CD4-positive, alpha-beta T cell treated with Interleukin-21 for 1 hour (primary cell): ENCODE results near the gene BCL2L13.
"Not testable (repeated sequence)": the region's sequence is repeated elsewhere in the genome, so short reads cannot be mapped to it uniquely, and the experiment has no call there.

Experiments
- DNase-seq: peaks from one replicate; pipeline ENCODE4 v3.0.0-alpha.2; 2020

BCL2L13 gene

DNA sequence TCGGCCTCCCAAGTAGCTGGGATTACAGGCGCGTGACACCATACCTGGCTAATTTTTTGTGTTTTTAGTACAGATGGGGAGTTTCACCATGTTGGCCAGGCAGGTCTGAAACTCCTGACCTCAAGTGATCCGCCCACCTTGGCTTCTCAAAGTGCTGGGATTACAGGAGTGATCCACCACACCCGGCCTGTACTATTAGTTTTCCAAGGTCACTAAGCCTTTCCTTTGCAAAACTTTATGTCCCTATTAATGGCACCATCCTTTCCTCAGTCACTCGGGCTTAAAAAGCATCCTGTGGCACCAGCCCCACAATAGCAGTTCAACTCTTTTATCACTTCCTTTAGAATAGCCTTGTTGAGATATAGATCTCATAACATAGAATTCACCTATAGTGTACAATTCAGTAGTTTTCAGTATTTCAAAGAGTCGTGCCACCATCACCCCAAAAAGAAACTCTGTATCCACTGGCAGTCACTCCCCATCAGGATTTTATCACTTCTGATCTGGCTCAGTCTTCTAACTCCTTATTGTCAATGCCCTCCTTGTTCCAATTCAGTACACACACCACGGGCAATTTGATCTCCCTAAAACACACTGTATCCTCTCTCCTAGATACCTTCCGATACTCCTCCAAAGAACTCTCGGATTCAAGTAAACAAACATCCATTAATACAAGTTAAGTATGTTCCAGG lies 921 bp upstream of the BCL2L13 start:
- no peak for DNase-seq

DNA sequence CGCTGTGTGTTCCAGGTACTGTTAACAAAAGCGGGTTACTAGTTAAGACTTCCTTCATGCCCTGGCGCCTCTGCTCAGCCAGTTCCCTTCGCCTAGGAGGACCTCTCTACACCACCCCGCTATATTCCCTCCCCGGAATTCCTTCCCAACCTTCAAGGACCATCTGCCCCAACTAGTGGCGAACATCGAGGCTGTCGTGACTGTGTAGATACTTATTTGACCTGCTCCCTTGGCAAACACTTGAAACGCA lies 450 bp upstream of the BCL2L13 start:
- DNase-seq: no peak

DNA sequence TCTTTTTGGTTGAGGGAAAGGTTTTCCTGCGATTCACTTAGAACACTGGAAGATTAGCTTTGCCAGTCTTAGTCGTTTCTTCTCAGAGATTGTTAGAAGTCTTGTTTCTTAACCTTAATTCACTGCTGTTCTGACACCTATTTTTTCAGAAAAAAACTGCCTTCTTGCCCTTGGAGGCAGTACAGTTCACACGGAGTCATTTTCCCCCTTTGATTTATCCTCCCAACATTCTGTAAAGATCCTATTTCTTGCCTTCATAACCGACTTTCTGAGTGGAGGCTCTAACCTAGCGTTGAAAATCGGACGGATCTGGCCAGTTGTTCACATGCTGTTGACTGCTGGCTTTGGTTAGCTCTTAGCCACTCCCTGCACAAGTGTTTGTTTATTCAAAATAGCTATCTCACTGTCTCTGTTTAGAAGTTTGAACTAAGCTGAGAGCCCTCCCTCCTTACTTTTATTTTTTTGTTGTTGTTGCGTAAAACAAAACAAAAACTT lies 737 bp downstream of the BCL2L13 start:
- DNase-seq: peak; percentile 47

DNA sequence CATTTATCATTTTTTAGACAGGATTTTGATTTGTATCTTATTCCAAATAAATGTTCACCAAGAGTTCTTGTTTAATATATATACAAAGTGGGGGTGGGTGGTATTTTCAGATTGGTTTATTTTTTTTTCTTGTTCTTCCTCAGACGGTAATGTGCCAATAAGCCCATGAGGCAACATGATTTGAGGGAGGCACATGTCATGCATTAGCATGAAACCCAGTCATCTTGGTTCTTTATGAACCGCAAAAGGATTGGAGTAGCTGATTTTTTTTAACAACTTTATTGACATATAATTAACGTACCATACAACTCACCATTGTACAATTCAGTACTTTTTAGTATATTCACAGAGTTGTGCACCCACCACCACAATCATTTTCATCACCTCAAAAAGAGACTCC lies 2.7 kb downstream of the BCL2L13 start:
- no peak for DNase-seq

DNA sequence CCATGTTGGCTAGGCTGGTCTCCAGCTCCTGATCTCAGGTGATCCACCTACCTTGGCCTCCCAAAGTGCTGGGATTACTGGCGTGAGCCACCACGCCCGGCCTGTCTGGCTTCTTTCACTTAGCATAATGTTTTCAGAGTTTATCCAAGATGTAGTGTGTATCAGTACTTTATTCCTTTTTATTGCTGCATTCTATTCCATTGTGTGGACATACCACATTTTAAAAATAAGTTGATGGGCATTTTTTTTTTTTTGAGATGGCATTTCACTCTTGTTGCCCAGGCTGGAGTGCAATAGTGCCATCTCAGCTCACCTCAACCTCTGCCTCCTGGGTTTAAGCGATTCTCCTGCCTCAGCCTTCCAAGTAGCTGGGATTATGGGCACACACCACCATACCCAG lies 3.8 kb downstream of the BCL2L13 start:
- not testable (repeated sequence) for DNase-seq

DNA sequence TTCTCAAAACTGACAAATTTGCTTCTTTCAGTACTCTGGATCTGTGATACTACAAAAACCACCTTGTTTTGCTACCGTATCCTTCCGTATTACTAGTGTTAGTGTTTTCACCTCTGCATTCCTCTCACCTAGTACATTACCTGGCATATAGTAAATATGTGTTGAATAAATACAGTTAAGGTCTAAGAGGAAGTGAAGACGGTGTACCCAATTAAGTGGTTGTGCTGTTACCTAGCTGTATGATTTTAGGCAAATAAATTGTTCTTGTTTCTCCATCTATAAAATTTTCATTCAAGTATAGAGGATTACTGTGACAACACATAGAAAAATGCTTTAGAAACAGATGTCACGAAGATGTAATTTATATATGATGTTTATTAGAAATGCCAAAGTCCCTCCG lies 8.9 kb downstream of the BCL2L13 start:
- DNase-seq: no peak

DNA sequence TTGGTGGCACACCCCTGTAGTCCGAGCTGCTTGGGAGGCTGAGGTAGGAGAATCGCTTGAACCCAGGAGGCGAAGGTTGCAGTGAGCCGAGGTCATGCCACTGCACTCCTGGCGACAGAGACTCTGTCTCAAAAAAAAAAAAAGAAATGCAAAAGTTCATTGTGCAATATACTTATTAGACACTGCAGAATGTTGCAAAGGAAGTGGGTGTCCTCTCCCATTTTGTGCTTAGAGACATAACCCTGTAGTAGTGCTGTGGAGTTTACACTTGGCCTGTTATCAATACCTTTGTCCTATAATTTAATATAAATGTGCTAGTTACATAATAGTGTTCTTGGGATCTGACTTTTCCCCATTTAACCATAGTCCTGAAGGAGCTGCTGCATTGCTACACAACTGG lies 9.4 kb downstream of the BCL2L13 start:
- DNase-seq: no peak

DNA sequence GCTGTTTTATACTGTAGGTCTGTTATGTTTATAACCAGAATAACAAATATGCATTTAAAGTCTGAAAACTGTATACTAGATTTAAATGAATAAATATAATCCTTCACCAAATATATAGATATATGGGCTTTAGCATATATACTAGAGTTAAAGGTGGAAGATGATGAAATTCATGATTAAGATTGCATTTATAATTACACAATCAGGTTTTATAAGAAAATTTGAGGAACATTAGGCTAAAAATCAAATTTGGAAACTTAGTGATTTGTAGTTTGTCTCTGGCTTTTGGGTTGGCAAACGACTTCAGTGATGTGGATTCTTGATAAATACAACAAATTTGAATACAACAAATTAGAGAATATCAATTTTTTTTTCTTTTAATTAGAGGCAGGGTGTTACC lies 10.0 kb downstream of the BCL2L13 start:
- DNase-seq: no peak

DNA sequence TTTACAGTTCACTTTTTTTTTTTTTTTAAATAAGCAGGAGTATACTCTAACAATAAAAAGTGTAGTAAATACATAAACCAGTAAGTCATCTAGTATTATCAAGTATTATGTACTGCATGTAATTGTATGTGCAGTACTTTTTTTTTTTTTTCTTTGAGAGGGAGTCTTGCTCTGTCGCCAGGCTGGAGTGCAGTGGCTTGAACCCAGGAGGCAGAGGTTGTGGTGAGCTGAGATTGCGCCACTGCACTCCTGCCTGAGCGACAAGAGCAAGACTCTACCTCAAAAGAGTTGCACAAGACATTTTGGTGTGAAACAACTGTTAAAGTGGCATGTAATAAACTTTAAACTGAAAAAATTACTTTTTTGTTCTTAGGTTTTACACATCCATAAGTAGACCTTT lies 16.7 kb downstream of the BCL2L13 start:
- DNase-seq: no peak

DNA sequence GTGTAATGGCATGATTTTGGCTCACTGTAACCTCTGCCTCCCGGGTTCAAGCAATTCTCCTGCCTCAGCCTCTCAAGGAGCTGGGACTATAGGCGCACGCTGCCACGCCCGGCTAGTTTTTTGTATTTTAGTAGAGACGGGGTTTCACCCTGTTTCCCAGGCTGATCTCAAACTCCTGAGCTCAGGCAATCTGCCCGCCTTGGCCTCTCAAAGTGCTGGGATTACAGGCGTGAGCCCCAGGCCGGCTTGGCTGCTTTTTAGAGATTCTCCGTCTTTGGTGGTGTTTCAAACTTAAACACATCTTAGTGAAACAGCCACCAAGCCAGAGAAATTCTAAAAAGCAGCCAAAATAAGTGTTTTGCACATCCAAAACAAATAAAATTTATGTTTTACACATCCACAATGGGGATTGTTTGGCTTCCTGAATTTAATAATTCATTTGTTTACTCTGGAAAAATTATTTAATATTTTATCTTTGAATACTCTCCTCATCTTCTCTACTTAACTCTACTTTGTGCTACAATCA lies 18.4 kb downstream of the BCL2L13 start:
- DNase-seq: no peak

DNA sequence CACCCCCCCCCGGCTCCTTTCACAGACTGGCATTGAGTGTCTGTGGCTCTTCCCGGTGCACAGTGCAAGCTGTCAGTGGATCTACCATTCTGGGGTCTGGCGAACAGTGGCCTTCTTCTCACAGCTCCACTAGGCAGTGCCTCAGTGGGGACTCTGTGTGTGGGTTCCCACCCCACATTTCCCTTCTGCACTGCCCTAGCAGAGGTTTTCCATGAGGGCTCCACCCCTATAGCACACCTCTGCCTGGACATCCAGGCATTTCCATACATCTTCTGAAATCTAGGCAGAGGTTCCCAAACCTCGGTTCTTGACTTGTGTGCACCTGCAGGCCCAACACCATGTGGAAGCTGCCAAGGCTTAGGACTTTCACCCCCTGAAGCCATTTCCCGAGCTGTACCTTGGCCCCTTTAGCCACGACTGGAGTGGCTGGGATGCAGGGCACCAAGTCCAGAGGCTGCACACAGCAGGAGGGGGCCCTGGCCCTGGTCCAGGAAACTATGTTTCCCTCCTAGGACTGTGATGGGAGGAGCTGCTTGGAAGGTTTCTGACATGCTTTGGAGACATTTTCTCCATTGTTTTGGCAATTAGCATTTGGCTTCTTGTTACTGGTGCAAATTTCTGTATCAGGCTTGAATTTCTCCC lies 26.0 kb downstream of the BCL2L13 start:
- no peak for DNase-seq

DNA sequence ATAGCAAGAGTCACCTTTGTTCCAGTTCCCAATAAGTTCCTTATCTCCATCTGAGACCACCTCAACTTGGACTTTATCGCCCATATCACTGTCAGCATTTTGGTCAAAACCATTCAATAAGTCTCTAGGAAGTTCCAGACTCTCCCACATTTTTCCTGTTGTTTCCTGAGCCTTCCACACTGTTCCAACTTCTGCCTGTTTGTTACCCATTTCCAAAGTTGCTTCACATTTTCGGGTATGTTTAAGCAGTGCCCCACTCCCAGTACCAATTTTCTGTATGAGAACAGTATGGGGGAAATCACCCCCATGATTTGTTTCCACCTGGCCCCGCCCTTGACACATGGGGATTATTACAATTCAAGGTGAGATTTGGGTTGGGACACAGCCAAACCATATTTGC lies 26.7 kb downstream of the BCL2L13 start:
- no peak for DNase-seq

DNA sequence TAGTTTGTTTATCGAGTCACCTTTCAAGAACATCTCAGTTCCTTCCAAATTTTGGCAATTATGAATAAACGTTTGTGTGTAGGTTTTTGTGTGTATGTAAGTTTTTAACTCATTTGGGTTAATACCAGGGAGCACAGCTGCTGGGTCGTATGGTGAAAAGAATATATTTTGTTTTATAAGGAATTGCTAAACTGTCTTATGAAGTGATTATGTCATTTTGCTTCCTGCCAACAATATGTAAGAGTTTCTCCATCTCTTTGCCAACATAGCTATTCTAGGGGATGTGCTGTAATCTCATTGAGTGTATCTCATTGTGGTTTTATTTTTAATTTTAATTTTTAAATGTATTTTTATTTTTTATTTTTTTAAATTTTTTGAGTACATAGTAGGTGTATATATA lies 27.3 kb downstream of the BCL2L13 start:
- no peak for DNase-seq

DNA sequence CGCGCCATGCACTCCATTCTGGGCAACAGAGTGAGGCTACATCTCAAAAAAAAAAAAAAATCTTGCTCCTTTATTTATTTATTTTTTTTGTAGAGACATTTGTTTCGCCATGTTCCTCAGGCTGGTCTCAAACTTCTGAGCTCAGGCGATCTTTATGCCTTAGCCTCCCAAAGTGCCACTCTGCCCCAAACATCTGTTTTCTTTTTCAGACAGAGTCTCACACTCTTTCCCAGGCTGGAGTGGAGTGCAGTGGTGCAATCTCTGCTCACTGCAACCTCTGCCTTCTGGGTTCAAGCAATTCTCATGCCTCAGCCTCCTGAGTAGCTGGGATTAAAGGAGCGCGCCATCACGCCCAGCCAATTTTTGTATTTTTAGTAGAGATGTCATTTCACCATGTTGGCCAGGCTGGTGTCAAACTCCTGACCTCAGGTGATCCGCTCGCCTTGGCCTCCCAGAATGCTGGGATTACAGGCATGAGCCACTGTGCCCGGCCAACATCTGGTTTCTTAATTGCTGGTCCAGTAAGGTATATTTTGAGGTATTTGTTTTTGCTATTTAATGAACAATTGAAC lies 33.0 kb downstream of the BCL2L13 start:
- DNase-seq: not testable (repeated sequence)

DNA sequence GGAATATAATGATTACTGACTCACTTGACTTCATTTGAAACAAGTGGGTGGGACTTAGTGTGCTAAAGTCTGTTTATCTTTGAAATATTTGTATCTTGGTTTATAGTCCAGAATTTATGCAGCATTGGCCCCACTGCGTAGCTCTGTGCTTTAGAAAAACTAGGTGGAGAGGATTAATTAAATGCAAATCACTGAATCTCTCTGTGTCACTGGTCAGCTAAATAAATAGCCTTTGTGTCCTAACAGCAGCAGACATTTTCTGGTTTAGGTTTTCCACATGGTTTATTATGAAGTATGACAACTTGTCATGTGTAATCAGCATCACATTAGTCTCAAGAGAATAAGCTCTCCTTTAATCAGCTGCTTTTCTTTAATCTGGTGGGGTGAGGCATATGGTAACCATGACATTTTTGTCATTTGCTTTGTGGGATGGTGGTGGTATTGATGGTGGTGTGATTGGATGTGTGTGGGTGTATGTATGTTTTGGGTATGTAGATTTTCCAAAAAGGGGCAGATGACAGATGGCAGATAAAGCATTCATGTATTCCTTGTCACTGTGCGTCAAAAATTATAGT lies 33.9 kb downstream of the BCL2L13 start:
- DNase-seq: no peak

DNA sequence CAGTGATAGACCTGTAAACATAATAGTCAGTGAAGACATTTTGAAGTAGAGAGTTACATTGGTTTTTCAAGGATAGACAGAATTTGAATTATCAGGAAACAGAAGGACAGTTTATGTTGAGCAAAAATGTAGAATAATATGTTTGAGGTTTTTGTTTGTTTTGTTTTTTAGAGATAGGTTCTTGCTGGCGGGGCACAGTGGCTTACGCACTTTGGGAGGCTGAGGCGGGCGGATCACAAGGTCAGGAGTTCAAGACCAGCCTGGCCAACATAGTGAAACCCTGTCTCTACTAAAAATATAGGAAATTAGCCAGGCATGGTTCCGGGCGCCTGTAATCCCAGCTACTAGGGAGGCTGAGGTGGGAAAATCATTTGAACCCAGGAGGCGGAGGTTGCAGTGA lies 35.6 kb downstream of the BCL2L13 start:
- DNase-seq: no peak

DNA sequence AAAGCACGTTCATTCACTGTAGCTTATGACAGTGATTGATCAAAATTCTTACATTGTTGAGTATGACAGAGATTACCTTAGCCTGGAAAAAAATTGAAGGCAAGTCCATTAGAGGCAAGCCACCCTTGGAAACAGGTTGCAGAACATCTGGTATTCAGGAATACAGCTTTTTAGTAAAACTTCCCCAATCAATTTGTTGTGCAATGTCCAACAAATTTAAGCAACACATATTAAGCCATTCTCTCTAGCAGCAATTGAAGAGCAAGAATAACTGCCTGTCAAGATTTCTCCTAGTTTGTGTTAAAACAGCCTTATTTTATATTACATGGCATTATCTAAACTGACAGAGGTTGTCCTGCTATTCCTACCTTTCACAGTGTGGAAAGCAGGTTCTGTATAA lies 37.0 kb downstream of the BCL2L13 start:
- no peak for DNase-seq

DNA sequence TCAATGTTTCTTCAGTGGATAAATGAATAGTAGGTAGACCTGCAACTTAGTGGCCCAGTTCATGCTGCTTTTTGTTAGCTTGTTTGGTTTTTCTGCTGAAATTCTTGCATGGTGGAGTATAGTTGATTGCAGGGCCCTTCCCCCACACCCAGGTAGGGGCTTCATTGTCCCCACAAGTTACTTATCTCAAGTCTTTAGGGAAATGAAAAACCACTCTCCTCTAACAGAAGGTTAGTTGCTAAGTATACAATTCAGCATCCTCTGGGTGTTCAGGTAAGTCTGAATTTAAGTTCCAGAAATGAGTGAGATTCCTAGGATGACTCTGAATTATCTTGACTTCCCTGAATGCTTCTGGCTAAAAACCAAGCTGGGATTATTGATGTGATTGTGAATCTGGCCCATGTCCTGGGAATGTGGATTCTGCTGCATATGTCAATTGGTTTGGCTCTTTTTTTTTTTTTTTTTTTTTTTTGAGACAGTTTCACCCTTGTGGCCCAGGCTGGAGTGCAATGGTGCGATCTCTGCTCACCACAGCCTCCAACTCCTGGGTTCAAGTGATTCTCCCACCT lies 40.3 kb downstream of the BCL2L13 start:
- DNase-seq: no peak

DNA sequence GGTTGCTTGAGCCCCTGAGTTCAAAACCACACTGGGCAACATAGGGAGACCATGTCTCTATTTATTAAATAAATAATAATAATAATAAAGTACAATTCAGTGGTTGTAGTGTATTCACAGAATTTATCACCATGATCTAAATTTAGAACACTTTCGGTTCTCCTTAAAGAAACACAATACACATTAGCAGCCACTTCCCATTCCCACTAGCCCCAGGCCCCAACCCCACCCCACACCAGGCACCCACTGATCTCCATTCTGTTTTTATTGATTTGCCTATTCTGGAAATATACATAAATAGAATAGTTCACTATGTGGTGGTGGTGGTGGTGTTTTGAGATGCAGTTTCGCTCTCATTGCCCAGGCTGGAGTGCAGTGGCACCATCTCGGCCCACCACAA lies 45.7 kb downstream of the BCL2L13 start:
- DNase-seq: no peak

DNA sequence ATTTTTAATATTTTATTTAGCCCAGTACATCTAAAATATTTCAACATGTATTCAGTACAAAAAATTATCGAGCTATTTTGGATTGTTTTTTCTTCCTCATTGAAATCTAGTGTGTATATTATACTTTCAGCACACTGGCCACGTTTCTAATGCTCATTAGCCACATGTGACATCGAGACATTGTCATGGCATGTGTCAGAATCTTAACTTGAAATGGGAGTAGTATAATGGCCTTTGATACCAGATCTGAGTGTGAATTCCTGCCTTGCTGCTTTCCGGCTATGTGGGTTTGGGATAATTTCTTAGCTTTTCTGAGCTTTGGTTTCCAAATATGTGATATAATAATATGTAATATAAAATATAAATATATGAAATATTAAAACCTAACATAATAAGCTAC lies 54.3 kb downstream of the BCL2L13 start:
- DNase-seq: no peak

DNA sequence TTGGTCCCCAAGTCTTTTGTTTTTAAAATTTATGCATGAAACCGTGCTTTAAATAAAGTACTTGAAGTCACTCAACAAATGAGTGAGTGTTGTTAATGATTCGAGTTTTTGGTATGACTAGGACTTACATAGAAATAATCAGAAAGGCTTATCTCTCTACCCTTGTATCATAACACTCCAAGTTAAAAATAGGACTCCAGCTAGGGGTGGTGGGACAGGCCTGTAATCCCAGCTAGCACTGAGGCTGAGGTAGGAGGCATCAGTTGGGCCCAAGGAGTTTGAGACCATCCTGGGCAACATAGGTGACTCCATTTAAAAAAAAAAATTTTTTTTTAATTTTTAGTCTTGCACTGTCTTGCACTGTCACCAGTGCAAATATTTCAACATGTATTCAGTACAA lies 55.6 kb downstream of the BCL2L13 start:
- DNase-seq: no peak

DNA sequence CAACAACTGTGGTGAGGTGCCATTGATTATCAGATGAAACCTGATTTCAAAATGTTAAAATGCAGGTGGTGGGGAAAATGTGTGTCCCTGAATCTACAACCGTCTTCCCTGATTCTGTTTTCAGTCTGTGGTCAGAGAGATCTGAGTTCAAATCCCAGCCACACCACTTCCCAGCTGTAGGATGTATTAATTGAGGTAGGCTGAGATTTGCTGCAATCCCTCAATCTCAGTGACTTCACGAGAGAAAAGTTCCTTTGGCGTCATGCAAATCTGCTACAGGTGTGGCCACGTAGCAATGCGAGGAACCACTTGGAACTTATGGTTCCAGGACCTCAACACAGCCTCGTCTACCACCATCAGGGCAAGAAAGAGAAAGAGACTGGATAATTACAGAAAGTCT lies 56.2 kb downstream of the BCL2L13 start:
- no peak for DNase-seq

DNA sequence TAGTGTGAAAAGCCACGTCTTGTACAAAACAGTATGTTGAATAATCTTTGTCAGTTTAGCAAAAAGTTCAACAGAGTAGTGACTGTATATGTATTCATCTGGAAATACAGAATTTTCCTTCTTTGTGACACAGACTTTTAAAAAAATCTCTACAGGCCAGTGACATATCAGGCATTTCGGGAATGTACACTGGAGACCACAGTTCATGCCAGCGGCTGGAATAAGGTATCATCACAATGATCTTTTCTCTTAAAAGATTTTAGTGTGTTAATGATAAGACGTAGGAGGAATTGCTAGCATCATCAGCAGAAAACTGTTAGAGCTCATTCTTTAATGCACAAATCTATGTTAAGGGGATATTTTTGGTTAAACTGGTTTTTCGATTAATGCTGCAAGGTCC lies 57.4 kb downstream of the BCL2L13 start:
- DNase-seq: no peak

DNA sequence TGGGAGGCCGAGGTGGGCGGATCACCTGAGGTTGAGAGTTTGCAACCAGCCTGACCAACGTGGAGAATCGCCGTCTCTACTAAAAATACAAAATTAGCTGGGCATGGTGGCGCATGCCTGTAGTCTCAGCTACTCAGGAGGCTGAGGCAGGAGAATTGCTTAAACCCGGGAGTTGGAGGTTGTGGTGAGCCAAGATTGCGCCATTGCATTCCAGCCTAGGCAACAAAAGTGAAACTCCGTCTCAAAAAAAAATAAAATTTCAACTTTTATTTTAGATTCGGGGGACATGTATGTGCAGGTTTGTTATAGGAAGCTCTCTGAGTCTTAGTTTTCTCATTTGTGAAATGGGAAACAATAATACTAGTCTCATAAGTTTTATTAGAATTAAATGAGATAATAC lies 58.6 kb downstream of the BCL2L13 start:
- DNase-seq: not testable (repeated sequence)
